Measurements from ENCODE around the gene PRDX1.

The PRDX1 gene

DNA sequence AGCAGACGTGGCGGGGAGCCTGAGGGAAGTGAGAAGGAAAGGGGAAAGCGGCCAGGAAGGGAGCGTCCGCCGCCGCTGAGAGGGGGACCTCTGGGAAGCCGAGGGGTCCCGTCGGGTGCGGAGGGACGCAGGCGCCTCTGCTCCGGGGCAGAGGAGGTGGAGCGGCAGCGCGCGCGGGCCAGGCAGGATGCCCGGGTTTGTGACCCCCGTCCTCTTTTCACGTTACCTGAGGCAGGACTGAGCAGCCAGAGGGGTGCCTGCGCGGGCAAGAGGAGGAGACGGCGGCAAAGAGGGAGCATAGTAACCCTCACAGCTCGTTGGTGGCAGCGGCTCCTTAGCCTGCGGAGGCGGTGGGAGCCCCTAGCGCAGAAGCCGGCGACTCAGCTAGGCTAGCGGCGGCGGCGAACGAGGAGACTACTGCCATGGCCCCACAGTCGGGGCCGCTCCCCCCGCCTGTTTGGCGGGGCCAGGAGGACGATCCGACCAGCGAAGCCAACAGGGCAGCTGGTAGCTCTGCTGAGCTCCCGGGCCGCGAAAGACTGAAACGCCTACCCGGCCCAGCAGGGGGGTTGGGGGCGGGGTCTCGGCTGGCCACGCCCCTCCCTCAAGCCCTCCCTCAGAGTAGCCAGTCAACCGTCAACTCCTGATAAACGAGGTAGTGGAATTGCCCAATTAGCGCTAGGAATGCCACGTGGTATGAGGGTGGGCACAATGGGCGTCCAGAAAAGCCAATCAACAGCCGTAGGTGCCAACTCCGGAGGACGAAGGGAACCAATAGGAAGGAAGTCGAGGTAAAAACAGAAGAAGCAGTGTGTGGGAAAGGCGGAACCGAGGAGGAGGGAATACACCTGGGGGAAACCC lies 30.8 kb downstream of the PRDX1 start, which contains the start of gene TESK2 (continued):
- TF ChIP-seq, protein P1, sequence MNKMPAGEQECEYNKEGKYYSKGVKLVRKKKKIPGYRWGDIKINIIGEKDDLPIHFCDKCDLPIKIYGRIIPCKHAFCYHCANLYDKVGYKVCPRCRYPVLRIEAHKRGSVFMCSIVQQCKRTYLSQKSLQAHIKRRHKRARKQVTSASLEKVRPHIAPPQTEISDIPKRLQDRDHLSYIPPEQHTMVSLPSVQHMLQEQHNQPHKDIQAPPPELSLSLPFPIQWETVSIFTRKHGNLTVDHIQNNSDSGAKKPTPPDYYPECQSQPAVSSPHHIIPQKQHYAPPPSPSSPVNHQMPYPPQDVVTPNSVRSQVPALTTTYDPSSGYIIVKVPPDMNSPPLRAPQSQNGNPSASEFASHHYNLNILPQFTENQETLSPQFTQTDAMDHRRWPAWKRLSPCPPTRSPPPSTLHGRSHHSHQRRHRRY (tag by site-specific recombination; IDR thresholded peaks at IDR 0.05): no peak
- TF ChIP-seq GLIS2 (tag by site-specific recombination; IDR thresholded peaks at IDR 0.05) (peak; percentile 94), ZNF114 (tag by site-specific recombination; IDR thresholded peaks at IDR 0.05) (no peak), HOXD13 (CRISPR knock-in tag; IDR thresholded peaks at IDR 0.05; ENCODE audit: borderline replicate concordance) (no peak), OSR2 (tag by site-specific recombination; IDR thresholded peaks at IDR 0.05) (peak; percentile 73), ZNF670 (tag by site-specific recombination; IDR thresholded peaks at IDR 0.05; ENCODE audit: low read depth) (no peak), ZNF791 (tag by site-specific recombination; IDR thresholded peaks at IDR 0.05) (no peak), ZXDB (tag by site-specific recombination; IDR thresholded peaks at IDR 0.05) (peak; percentile 77; the same call in 1 of the 2 replicates), ZNF366 (tag by site-specific recombination; conservative IDR thresholded peaks at IDR 0.05) (peak; percentile 96), ZSCAN23 (tag by site-specific recombination; IDR thresholded peaks at IDR 0.05) (0 out of 2 replicates have a peak, but pooled peaks have one; percentile 48), ZNF707 (tag by site-specific recombination; IDR thresholded peaks at IDR 0.05) (no peak), ZNF175 (tag by site-specific recombination; IDR thresholded peaks at IDR 0.05) (no peak), MZF1 (tag by site-specific recombination; IDR thresholded peaks at IDR 0.05; ENCODE audit: borderline replicate concordance) (no peak), MYNN (tag by site-specific recombination; IDR thresholded peaks at IDR 0.05; ENCODE audit: borderline replicate concordance) (no peak), ZNF112 (tag by site-specific recombination; IDR thresholded peaks at IDR 0.05) (no peak), ZNF394 (tag by site-specific recombination; IDR thresholded peaks at IDR 0.05; ENCODE audit: borderline replicate concordance) (no peak; the same call in 1 of the 2 replicates), ZNF544 (tag by site-specific recombination; IDR thresholded peaks at IDR 0.05) (no peak)
- TF ChIP-seq, protein P2, sequence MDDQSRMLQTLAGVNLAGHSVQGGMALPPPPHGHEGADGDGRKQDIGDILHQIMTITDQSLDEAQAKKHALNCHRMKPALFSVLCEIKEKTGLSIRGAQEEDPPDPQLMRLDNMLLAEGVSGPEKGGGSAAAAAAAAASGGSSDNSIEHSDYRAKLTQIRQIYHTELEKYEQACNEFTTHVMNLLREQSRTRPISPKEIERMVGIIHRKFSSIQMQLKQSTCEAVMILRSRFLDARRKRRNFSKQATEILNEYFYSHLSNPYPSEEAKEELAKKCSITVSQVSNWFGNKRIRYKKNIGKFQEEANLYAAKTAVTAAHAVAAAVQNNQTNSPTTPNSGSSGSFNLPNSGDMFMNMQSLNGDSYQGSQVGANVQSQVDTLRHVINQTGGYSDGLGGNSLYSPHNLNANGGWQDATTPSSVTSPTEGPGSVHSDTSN (CRISPR knock-in tag; IDR thresholded peaks at IDR 0.05): peak; percentile 14; the same call in 1 of the 2 replicates
- TF ChIP-seq, protein P3, sequence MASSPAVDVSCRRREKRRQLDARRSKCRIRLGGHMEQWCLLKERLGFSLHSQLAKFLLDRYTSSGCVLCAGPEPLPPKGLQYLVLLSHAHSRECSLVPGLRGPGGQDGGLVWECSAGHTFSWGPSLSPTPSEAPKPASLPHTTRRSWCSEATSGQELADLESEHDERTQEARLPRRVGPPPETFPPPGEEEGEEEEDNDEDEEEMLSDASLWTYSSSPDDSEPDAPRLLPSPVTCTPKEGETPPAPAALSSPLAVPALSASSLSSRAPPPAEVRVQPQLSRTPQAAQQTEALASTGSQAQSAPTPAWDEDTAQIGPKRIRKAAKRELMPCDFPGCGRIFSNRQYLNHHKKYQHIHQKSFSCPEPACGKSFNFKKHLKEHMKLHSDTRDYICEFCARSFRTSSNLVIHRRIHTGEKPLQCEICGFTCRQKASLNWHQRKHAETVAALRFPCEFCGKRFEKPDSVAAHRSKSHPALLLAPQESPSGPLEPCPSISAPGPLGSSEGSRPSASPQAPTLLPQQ (tag by site-specific recombination; IDR thresholded peaks at IDR 0.05): peak; percentile 94
- TF ChIP-seq, protein P4, sequence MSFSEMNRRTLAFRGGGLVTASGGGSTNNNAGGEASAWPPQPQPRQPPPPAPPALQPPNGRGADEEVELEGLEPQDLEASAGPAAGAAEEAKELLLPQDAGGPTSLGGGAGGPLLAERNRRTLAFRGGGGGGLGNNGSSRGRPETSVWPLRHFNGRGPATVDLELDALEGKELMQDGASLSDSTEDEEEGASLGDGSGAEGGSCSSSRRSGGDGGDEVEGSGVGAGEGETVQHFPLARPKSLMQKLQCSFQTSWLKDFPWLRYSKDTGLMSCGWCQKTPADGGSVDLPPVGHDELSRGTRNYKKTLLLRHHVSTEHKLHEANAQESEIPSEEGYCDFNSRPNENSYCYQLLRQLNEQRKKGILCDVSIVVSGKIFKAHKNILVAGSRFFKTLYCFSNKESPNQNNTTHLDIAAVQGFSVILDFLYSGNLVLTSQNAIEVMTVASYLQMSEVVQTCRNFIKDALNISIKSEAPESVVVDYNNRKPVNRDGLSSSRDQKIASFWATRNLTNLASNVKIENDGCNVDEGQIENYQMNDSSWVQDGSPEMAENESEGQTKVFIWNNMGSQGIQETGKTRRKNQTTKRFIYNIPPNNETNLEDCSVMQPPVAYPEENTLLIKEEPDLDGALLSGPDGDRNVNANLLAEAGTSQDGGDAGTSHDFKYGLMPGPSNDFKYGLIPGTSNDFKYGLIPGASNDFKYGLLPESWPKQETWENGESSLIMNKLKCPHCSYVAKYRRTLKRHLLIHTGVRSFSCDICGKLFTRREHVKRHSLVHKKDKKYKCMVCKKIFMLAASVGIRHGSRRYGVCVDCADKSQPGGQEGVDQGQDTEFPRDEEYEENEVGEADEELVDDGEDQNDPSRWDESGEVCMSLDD (tag by site-specific recombination; IDR thresholded peaks at IDR 0.05): peak; percentile 77
- TF ChIP-seq, protein P5, sequence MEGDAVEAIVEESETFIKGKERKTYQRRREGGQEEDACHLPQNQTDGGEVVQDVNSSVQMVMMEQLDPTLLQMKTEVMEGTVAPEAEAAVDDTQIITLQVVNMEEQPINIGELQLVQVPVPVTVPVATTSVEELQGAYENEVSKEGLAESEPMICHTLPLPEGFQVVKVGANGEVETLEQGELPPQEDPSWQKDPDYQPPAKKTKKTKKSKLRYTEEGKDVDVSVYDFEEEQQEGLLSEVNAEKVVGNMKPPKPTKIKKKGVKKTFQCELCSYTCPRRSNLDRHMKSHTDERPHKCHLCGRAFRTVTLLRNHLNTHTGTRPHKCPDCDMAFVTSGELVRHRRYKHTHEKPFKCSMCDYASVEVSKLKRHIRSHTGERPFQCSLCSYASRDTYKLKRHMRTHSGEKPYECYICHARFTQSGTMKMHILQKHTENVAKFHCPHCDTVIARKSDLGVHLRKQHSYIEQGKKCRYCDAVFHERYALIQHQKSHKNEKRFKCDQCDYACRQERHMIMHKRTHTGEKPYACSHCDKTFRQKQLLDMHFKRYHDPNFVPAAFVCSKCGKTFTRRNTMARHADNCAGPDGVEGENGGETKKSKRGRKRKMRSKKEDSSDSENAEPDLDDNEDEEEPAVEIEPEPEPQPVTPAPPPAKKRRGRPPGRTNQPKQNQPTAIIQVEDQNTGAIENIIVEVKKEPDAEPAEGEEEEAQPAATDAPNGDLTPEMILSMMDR (tag by site-specific recombination; IDR thresholded peaks at IDR 0.05): peak; percentile 25; the same call in 1 of the 2 replicates
- TF ChIP-seq, protein P6, sequence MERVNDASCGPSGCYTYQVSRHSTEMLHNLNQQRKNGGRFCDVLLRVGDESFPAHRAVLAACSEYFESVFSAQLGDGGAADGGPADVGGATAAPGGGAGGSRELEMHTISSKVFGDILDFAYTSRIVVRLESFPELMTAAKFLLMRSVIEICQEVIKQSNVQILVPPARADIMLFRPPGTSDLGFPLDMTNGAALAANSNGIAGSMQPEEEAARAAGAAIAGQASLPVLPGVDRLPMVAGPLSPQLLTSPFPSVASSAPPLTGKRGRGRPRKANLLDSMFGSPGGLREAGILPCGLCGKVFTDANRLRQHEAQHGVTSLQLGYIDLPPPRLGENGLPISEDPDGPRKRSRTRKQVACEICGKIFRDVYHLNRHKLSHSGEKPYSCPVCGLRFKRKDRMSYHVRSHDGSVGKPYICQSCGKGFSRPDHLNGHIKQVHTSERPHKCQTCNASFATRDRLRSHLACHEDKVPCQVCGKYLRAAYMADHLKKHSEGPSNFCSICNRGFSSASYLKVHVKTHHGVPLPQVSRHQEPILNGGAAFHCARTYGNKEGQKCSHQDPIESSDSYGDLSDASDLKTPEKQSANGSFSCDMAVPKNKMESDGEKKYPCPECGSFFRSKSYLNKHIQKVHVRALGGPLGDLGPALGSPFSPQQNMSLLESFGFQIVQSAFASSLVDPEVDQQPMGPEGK (tag by site-specific recombination; IDR thresholded peaks at IDR 0.05): peak; percentile 89
- TF ChIP-seq, protein P7, sequence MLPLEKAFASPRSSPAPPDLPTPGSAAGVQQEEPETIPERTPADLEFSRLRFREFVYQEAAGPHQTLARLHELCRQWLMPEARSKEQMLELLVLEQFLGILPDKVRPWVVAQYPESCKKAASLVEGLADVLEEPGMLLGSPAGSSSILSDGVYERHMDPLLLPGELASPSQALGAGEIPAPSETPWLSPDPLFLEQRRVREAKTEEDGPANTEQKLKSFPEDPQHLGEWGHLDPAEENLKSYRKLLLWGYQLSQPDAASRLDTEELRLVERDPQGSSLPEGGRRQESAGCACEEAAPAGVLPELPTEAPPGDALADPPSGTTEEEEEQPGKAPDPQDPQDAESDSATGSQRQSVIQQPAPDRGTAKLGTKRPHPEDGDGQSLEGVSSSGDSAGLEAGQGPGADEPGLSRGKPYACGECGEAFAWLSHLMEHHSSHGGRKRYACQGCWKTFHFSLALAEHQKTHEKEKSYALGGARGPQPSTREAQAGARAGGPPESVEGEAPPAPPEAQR (tag by site-specific recombination; IDR thresholded peaks at IDR 0.05): peak; percentile 71; the same call in 1 of the 2 replicates
- TF ChIP-seq, protein P8, sequence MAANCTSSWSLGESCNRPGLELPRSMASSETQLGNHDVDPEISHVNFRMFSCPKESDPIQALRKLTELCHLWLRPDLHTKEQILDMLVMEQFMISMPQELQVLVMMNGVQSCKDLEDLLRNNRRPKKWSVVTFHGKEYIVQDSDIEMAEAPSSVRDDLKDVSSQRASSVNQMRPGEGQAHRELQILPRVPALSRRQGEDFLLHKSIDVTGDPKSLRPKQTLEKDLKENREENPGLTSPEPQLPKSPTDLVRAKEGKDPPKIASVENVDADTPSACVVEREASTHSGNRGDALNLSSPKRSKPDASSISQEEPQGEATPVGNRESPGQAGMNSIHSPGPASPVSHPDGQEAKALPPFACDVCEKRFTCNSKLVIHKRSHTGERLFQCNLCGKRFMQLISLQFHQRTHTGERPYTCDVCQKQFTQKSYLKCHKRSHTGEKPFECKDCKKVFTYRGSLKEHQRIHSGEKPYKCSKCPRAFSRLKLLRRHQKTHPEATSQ (tag by site-specific recombination; IDR thresholded peaks at IDR 0.05): no peak

Data from HEK293 (cell line).